GM19239 (cell line): Measurements from ENCODE around the gene ICAM5.
"Not testable (repeated sequence)": the region's sequence is repeated elsewhere in the genome, so short reads cannot be mapped to it uniquely, and the experiment has no call there.

Experiments used
- DNase-seq: peaks from one replicate; pipeline ENCODE4 v3.0.0; 2011; ENCODE audit warnings: low spot score; ENCODE audit not compliant: insufficient read length
- FAIRE-seq: peaks from 2 replicates; lab custom pipeline; 2011; peaks lifted over from hg19 to GRCh38; lab: Jason Lieb, UNC

Gene ICAM5

GRCh38 chr19:10289836-10290356, at the start of gene ICAM5:
Gene ICAM5 (plus strand): TSS chr19:10289952. CDS start chr19:10290044, 92 bp downstream.
- DNase-seq (no peak), FAIRE-seq (no peak)

- DNase-seq, FAIRE-seq: not testable (repeated sequence)
Measured at GRCh38 chr19:10241826-10242449, 47.8 kb upstream of the ICAM5 start.

DNA sequence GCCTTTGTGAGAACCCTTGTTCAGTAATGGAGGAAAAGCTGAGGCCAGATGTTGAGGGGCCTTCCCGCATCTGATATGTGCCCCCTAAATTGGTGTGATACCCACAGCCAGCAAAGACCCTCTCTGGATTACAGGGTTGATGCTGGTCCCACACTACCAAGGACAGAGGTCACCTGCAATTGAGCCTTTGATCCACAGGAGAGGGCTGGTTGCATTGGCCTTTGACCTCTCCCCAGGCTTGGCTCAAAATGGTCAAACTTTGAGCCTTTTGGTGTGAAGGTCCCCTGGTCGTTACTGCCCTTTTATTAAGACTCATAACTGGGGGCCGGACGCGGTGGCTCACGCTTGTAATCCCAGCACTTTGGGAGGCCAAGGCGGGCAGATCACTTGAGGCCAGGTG, 46.1 kb upstream of the ICAM5 start:
- DNase-seq (no peak), FAIRE-seq (no peak)

GRCh38 chr19:10245189-10245939, 44.4 kb upstream of the ICAM5 start:
- FAIRE-seq, result peak; percentile 80
- no peak for DNase-seq

DNA sequence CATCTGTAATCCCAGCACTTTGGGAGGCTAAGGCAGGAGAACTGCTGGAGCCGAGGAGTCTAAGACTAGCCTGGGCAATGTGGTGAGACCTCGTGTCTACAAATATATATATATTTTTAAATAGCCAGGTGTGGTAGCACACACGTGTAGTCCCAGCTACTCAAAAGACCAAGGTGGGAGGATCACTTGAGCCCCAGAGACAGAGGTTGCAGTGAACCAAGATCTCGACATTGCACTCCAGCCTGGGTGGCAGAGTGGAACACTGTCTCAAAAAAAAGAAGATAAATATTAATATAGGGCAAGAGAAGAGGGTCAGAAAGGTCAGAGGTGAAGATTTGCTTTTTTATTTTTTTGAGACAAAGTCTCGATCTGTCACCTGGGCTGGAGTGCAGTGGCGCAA, 43.2 kb upstream of the ICAM5 start:
- no peak for DNase-seq
- FAIRE-seq, result no peak

DNA sequence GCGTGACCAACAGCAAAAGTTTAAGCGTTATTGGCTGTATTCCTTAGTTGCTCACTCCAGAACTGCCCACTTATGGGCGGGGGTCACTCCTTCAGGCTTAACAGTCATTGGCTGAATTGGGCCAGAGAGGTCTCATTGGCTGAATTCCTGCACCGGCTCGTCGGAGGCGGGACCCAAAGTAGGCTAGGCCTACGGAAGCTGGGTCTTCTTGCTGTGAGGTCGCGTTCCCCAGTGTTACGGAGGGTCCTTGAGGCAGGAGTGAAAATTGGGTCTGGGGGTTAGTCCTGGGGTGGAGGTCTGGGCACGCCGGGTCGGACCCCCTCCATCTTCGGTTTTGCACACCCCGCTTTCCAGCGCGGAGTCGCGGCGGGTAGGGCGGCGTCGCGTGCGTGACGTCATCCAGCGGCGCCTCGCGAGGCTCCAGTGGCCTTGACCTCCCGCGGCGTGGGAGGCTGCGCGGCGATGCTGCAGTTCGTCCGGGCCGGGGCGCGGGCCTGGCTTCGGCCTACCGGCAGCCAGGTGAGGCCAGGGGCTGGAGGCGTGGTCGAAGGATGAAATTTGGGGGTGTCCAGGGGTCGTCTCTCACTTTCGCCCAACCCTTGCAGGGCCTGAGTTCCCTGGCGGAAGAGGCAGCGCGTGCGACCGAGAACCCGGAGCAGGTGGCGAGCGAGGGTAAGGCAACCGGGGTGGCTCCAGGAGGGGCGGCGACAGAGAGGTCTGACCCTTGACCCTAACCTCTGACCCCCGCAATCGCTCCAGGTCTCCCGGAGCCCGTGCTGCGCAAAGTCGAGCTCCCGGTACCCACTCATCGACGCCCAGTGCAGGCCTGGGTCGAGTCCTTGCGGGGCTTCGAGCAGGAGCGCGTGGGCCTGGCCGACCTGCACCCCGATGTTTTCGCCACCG, 37.7 kb upstream of the ICAM5 start, which contains the start of gene MRPL4:
Gene MRPL4 (plus strand): TSS at position 423 of the 903 bp plus-strand sequence. CDS start 40 bp downstream, at position 463.
- FAIRE-seq (peak; percentile 99), DNase-seq (peak; percentile 92)

DNA sequence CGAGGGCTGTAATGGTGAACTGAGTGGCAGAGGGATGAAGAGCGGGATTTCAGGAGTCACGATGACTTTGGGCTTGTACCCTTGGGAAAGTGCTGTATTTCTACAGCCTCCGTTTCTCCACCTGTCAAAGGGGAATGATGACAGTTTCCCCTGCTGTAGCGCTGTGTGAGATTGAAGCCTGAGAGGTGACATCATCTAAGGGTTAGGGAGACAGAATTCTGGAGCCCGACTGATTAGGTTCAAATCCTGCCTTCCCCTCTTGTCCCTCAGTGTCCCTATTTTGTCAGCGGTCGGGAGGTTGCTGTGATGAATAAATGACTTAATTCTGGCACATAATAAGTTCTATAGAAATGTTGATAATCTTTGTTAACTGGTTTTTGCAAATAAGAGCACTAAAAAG, 37.0 kb upstream of the ICAM5 start:
- FAIRE-seq (no peak), DNase-seq (no peak)

DNA sequence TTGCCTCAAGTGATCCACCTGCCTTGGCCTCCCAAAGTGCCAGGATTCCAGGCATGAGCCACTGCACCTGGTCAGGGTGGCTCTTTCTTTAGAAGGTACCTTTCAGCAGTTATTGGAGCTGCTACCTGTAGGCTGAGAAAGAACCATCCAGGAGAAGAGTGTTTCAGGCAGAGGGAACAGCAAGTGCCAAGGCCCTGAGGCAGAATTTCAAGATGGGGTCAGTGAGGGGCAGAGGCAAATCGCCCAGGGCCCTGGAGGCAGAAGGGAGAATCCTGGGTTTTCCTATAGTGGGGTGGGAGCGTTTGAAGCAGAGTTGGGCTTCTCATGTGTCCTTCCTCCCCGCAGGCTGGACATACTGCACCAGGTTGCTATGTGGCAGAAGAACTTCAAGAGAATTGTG, 35.5 kb upstream of the ICAM5 start:
- DNase-seq, result no peak
- no peak for FAIRE-seq

- FAIRE-seq (no peak), DNase-seq (no peak)
Measured at GRCh38 chr19:10255358-10255757, 34.4 kb upstream of the ICAM5 start.

DNA sequence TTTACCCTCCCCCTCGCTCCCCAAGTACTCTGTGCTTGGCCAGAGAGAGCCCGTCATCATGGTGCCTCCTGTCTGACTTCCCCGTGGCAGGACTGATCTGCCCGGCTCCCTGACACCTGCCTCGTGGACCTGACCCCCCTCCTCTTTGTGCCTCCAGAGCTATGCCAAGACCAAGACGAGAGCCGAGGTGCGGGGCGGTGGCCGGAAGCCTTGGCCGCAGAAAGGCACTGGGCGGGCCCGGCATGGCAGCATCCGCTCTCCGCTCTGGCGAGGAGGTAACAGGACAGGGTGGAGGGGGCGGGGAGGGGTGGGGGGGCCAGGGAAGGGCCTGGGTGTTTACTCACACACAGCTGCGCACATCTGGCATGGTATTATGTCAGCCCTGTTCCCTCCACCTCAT, 33.2 kb upstream of the ICAM5 start:
- FAIRE-seq (no peak), DNase-seq (no peak)

GRCh38 chr19:10256970-10257615, 32.7 kb upstream of the ICAM5 start:
- no peak for DNase-seq
- no peak for FAIRE-seq

DNA sequence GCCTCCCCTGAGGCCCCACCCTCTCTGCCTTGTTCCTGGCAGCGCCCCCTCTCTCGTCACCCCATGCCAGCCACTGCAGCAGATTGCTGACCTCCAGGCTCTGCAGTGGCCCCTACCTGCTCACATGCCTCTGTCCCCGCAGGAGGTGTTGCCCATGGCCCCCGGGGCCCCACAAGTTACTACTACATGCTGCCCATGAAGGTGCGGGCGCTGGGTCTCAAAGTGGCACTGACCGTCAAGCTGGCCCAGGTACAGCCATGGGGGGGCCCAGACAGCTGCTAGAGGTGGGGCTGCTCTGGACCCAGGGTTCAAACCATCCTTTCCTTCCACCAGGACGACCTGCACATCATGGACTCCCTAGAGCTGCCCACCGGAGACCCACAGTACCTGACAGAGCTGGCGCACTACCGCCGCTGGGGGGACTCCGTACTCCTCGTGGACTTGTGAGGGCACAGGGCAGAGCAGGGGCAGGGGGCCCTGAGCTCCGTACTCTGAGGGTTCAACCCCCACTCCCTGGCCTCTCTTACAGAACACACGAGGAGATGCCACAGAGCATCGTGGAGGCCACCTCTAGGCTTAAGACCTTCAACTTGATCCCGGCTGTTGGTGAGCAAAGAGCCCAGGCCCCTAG, 31.6 kb upstream of the ICAM5 start:
- FAIRE-seq, result no peak

DNA sequence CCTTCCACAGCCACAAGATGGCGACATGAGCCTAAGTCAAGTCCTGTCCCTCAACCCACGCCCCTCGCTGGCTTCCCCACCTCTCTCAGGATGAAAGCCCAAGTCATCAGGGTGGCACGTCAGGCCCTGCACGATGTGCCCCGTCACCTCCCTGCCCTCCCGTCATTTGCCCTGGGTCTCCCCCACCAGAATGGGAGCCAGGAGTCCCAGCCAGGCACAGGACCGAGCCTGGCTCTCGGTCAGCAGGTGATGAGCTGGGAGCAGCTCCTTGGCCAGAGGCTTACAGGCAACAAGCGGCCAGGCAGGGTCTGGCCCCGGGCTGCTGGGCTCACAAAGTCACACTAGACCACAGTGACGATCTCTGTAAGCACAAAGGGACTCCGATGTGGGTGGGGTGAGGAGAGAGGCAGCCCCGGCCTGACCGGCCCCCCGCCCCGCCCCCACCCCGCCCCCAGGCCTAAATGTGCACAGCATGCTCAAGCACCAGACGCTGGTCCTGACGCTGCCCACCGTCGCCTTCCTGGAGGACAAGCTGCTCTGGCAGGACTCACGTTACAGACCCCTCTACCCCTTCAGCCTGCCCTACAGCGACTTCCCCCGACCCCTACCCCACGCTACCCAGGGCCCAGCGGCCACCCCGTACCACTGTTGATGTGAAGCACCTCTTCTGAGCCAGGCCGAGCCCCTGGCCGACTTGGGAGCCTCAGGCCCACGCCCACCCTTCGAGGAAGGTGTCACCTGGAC, 30.4 kb upstream of the ICAM5 start:
- FAIRE-seq (peak; percentile 14), DNase-seq (peak; percentile 62)

More for the DNA sequence above, 31.6 kb upstream of the ICAM5 start:
- no peak for DNase-seq

DNA sequence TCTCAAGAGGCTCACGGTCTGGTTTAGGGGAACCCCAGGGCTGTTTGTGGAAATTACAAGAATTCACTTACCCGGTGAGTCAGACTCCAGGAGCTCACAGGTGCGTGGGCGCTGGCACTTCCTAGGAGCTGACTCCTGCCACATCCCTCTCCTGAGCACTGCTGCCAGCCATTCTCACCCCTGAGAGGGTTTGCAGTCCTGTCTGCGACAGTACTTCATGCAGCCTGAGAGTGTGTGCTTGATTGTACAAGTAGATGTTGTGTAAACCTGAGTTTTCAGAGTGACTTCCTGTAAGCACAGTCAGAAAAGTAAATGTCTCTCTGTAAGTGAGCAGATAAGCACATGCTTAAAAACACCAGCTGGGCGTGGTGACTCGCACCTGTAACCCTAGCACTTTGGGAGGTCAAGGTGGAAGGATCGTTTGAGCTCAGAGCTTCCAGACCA, 29.6 kb upstream of the ICAM5 start:
- DNase-seq (no peak), FAIRE-seq (no peak)

DNA sequence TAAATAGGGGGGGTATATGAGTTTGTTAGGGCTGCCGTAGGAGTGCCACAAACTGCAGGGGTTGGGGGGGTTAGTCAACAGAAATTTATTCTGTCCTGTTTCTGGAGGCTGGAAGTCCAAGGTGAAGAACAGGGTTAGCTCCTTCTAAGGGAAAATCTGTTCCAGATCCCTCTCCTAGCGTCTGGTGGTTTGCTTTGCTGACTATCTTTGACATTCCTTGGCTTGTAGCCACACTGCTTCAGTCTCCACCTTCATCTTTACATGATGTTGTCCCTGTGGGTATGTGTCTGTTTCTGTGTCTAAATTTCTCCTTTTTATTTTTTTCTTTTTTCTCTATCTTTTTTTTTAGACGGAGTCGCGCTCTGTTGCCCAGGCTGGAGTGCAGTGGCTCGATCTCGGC, 27.0 kb upstream of the ICAM5 start:
- no peak for FAIRE-seq
- DNase-seq, result no peak

DNA sequence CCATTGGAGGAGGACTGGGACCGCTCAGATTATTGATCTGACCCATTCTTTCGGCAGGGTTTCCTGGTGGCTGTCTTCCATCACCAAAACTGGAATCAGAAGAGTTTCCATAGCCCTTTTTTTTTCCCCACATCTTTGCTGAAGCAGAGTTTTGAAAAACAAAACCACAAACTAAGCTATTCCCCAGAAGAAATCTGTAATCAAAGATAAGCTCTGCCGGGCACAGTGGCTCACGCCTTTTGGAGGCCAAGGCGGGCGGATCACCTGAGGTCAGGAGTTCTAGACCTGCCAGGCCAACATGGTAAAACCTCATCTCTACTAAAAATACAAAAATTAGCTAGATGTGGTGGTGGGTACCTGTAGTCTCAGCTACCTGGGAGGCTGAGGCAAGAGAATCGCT, 23.0 kb upstream of the ICAM5 start:
- FAIRE-seq (no peak), DNase-seq (no peak)

- DNase-seq (no peak), FAIRE-seq (no peak)
Measured at GRCh38 chr19:10268071-10268470, 21.7 kb upstream of the ICAM5 start.

DNA sequence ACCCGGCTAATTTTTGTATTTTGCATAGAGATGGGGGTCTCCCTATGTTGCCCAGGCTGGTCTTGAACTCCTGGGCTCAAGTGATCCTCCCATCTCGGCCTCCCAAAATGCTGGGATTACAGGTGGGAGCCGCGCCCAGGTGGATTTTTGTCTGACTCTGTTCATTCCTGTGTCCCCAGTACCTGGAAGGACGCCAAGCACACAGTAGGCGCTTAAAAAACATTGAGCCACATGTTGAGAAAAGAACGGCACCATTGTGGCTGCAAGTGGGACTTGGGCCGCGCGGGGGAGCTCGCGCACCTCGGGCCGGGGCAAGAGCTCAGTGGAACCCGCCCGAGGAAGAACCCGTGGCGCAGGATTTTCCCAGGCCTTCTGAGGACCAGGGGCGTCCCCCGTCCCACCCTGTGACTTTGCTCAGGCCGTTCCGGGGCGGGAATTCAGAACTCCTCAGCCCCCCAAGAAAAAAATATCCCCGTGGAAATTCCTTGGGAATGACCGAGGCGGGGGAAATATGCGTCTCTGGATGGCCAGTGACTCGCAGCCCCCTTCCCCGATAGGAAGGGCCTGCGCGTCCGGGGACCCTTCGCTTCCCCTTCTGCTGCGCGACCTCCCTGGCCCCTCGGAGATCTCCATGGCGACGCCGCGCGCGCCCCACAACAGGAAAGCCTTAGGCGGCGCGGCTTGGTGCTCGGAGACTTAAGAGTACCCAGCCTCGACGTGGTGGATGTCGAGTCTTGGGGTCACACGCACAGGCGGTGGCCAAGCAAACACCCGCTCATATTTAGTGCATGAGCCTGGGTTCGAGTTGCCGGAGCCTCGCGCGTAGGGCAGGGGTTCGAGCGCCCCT, 20.2 kb upstream of the ICAM5 start:
- FAIRE-seq (peak; percentile 86), DNase-seq (no peak)
